GM21515 (cell line): ENCODE results near the gene OSBPL9.
"Not testable (repeated sequence)": the region's sequence is repeated elsewhere in the genome, so short reads cannot be mapped to it uniquely, and the experiment has no call there.

Experiments used
- ATAC-seq: cut with Tn5 transposase; IDR thresholded peaks from one replicate; pipeline ENCODE4 v1.9.1; 2021; ENCODE audit not compliant: unreplicated experiment

The OSBPL9 gene

DNA sequence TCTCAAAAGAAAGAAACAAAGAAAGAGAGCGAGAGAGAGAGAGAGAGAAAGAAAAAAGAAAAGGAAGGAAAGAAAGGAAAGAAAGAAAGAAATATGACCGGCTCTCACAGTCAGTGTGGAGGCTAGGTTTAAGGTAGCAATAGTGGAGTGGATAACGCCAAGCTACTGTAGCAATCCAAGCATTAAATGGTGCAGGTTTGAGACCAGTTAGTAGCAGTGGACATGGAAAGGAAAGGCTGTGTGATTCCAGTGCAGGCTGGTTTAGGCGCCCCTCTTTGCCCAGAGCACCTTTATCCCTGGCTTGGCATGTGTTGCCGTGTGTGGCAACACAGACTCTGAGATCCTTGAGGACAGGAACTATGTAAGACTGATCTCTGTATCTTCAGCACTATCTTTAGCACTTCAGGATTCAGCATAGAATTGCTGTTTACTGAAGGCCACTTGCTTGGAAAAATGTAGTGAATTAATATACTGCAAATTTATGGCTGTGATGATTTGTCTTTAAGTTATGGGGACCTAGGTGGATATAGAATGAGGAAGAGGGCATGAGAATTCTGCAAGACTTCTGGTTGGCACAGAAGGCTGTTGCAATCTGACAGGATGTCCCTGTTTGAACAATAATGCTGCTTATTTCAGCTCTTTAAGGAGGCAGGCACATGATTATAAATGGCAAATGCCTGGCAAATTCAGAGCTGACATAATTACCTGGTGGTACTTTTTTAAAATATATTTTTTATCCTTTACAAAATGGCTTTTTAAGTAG is 10.8 kb upstream of the OSBPL9 start:
- no peak for ATAC-seq

DNA sequence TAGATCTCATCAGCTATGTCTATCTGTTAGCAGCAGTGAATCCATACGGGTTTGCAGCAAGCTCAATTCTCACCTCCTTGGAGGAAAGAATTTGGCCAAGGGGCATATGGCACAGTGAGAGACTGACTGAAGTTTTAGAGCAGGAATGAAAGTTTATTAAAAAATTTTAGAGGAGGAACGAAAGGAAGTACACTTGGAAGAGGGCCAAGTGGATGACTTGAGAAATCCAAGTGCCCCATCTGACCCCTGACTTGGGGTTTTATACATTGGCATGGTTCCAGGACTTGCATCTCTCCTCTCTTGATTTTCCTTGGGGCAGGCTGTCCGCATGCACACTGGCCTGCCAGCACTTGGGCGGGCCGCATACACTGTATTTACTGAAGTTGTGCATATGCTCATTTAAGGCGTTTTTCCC is 9.2 kb upstream of the OSBPL9 start:
- ATAC-seq = no peak

DNA sequence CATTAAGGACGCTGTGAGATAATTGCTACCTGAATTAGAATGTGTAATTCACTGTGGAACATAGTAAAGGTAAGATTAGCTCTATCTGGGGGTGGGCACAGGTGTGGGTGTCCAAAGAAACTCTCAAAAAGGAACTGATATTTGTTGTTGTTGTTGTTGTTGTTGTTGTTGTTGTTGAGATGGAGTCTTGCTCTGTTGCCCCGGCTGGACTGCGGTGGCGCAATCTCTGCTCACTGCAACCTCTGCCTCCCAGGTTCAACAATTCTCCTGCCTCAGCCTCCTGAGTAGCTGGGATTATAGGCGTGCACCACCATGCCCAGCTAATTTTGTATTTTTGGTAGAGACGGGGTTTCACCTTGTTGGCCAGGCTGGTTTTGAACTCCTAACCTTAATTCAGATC is 6.8 kb upstream of the OSBPL9 start:
- not testable (repeated sequence) for ATAC-seq

DNA sequence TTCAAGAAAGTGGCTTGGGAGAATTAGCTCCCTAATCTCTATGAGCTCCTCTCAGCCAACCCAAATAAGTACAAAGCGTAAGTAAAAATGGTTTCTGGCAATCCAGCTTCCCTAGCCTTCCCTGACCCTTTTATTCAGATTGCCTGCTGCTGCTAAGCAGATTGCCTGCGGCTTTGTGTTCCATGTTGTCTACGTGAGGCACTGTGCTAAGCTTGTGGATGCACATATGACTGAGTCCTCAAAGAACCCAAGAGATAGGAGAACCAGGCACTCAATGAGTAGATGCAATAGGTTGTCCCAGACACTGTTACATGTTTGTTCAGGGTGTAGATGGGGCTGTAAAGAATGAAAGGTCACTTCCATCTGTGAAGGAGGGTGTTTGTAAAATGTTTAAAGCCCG is 6.3 kb upstream of the OSBPL9 start:
- no peak for ATAC-seq

DNA sequence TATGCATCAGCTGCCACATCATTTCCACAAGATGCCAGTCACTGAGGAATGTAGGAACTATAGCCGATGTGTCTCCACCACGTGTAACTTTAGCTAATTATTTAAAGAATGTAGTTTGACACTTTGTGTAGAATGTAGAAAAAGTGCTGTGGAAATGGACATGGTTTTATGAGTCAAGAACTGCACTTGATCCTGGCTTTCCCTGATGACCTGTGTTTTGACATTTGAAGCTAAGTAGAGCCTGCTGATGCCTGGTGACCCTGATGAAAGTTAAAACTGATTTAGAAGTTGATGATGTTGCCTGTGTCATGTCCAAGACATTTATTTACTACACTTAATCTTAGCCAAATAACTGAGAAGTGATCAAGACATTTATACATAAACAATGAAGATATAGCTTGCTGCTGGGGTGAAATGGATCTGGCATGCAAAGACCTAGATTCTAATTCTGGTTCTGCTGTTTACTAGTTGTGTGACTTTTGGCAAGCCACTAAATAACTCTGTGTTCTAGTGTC is 4.4 kb upstream of the OSBPL9 start:
- ATAC-seq = no peak

DNA sequence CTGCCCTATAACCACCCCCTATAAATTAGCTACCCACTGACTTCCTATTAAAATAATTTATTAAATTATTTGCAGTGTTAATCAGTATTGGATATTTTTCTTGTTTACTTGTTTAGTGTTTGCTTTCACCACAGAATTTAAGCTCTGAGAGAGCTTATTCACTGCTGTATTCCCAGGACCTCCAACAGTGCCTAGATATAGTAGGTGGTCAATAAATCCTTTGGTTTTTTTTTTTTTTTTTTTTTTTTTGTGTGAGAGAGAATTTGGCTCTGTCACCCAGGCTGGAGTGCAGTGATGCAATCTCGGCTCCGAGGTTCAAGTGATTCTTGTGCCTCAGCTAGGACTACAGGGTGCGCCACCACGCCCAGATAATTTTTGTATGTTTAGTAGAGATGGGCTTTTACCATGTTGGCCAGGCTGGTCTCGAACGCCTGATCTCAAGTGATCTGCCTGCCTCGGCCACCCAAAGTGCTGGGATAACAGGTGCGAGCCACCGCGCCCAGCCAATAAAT is 1.1 kb upstream of the OSBPL9 start:
- no peak for ATAC-seq

DNA sequence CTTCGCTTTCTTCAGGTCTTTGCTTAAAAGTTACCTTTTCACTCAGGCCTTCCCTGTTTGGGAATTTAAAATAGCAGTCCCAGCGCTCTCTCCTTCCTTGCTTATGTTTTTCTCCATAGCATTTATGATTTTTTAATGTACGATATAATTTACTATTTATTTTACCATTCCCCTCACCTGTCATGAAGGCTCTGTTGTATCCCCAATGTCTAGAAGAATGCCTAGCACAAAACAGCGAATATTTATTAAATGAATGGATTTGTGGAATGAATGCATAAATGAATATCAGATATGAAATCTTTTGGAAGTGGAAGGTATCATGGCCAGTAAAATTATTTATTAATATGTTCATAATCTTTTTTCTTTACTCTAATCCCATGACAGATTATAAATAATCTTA is 402 bp upstream of the OSBPL9 start:
- no peak for ATAC-seq

DNA sequence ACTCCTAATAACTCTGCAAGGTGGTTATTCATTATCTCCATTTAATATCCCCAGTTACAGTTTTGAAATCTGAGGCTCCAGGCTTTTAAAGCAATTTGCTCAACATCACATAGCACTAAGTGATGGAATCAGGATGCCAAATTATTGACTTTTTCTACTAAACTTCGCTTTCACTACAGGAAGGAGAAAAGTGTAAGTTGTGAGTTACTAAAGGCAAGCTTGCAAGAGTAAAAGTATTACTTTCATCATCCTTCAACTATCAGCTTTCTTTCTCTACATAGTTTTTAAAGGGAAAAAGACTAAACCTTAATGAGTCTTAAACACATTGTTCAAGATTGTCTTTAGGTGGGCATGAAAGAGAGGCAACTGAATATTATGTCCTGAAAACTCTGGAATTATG is 1.8 kb downstream of the OSBPL9 start:
- no peak for ATAC-seq

DNA sequence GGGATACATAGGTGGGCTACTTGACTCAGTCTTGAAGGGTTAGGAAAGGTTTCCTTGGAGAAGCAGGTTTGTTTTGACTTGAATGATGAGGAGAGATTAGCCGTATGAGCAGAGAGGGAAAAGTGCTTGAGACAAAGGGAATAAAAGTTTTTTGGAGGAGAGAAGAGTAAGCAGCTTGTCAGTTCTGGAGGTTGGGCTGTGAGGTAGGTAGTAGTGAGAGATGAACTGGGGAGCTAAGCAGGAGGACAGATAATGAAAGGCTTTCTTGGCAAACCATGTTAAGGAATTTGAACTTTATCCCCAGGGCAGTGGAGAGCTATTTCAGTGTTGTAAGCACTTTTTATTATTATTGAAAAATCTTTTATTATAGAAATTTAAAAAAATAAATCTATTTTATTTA is 3.6 kb downstream of the OSBPL9 start:
- no peak for ATAC-seq

DNA sequence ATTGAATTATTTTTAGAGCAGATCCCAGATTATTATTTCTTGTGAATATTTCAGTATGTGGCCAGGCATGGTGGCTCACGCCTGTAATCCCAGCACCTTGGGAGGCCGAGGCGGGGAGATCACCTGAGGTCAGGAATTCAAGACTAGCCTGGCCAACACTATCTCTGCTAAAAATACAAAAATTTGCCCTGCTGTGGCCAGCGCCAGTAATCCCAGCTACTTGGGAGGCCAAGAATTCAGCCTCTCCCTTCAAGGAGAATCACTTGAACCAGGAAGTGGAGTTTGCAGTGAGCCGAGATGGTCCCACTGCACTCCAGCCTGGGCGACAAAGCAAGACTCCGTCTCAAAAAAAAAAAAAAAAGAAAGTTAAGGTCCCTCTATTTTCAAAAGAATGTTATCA is 4.3 kb downstream of the OSBPL9 start:
- ATAC-seq = no peak

DNA sequence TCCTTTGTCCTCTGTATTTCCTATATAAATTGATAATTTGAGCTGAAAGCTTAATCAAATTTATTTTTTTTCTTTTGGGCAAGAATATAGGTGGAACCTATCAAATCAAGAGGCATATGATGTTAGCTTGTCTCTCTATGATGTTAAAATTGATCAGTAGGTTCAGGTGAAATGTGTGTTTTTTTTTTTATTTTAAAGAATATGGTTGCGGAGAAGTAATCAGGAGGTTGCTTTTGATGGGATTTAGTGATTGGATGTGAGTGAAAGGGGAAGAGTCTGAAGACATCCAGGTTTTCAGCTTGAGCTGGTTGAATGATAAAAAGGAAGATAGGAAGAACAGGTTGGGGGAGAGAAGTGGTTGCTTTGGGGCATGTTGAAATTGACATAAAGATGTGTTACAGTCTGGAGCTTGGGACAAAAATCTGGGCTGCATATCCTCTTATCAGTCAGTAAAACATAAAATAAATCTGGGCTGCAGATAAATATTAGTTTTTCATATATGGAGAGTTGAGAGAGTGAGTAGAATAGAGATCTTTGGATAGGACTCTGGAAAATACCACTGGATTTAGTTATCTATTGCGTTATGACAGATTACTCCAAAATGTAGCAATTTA is 5.1 kb downstream of the OSBPL9 start:
- ATAC-seq = no peak

DNA sequence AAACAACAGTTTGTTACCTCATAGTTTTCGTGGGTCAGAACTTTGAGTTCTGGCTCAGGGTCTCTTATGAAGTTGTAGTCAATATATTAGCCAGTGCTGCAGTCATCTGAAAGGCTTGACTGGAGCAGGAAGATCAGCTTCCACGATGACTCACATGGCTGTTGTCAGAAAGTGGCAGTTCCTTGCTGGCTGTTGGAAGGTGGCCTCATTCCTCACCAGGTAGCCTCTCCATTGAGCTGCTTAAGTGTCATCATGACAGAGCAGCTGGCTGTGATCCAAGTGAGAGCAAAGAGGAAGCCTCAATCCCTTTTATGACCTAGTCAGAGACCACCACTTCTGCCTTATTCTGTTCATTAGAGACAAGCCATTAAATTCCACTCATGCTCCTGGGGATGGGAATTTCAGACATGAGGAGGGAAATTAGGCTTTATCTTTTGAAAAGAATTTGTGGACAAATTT is 5.6 kb downstream of the OSBPL9 start:
- ATAC-seq = no peak

DNA sequence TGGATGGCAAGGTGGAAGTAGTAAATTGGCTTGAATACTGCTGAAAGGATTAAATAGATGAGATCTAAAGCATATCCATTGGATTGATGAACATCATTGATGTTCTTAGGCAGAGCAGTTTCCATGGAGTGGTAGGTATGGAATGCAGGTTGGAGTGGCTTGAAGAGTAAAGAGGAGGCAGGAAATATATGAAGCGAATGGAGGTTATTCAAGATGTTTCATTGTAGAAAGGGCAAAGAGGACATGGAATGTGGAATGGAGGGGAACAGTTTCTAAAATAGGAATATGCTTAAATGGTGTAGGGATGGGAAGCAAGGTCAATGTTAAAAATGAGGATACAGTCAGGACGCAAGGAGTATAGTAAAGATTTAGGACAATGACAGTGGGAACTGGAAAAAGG is 6.1 kb downstream of the OSBPL9 start:
- no peak for ATAC-seq

DNA sequence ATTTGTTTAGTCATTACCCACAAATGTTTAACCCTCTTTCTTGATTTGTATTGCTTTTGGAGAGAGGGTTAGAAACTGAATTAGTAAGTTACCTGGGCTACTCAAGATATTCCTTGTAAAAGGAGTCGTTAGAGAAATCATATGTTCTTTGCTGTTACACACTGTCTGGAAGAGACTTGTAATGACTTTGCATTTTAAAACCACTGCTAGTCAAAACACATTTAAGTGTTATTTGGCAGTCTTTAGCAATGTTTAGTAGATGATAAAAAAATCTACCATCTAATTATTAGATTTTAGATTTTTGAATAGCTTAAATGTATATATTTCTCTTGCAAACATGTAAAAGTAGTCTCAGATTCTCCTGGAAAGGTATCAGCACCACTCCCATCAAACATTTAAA is 6.6 kb downstream of the OSBPL9 start:
- no peak for ATAC-seq

DNA sequence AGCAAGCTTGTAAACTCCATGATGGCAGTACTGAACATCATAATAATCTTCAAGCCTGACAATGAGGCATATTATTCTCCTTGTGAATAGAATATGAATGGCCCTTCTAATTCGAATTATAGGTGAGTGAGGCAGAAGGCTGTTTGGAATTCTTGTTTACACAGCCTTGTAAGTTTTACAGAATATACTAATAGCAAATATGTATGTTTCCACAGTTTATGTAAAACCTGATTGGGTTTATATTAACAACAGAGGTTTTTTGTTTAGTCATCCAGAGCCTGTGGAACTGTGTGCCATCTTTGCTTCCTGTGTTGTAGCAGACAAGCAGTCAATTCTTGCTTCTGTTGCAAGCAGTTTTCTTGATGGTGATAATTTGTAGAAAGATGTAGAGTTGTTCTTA is 8.0 kb downstream of the OSBPL9 start:
- no peak for ATAC-seq

DNA sequence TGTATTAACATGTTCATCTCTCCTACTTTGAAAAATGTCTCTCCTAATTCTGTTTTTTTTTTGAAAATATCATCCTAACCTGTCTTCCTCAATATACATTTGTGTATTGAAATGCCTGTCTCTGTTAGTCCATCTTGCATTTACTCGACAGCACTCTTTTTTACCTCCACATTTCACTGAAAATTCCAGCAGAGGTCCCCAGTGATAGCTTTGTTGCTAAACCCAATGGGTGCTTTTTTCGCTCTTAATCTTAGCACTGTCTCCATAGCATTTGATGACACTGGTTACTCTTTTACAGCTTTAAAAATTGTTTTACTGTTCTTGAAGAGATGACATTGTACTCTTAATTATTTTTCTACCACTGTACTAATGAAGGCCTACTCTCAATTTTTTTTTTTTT is 10.8 kb downstream of the OSBPL9 start:
- ATAC-seq = no peak

DNA sequence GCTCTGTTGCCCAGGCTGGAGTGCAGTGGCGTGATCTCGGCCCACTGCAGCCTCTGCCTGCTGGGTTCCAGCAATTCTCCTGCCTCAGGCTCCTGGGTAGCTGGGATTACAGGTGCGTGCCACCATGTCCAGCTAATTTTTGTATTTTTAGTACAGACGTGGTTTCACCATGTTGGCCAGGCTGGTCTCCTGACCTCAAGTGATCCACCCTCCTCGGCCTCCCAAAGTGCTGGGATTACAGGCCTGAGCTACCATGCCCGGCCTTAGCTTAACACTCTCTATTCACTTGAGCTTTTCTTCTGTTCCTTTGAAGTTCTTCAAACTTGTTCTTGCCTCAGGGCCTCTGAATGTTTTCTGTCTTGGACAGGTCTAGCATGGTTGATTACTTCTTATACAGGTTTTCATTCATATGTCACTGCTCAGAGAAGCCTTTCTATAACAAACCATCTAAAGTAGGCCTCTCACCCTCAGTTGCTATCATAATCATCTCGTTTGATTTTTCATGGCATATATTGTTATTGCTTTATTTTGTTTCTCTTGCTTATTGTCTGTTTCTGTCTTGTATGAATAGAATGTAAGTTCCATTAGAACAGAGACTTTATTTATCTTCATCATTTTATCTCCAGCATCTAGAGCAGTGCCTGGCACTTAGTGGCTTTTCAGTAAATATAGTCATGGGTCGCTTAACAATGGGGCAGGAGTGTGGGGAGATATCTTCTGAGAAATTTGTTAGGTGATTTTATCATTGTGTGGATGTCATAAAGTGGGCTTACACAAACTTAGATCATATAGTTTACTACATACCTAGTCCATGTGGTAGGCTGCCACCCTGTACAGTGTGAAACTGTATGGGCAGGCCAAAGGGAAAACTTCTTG is 12.1 kb downstream of the OSBPL9 start:
- no peak for ATAC-seq

DNA sequence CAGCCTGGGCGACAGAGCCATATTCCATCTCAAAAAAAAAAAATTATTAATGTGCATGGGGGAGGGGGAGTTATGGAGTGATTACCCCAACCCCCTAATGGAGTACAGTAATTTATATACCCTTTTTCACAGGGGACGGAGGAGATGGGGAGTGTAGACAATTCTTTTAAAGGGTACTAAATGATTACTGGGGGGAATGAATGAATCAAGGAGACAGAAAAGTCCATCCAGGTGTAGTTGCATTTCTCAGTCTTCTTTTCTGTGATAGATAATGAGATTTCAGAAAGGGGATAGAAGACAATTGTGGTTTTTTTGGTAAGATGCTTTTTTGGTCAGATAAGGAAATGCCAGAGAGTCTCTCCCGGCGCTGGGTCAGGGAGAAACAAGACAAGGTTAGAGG is 13.0 kb downstream of the OSBPL9 start:
- ATAC-seq = no peak

DNA sequence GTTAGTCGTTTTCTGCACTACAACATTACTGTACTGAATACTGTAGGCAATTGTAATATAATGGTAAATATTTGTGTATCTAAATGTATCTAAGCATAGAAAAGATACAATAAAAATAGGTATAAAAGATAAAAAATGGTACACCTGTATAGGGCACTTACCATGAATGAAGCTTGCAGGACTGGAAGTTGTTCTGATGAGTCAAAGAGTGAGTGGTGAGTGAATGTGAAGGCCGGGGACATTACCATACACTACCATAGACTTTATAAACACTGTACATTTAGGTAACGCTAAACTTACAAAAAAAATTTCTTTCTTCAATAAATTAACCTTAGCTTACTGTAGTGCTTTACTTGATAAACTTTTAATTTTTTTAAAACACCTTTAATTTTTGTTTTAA is 13.5 kb downstream of the OSBPL9 start:
- no peak for ATAC-seq

DNA sequence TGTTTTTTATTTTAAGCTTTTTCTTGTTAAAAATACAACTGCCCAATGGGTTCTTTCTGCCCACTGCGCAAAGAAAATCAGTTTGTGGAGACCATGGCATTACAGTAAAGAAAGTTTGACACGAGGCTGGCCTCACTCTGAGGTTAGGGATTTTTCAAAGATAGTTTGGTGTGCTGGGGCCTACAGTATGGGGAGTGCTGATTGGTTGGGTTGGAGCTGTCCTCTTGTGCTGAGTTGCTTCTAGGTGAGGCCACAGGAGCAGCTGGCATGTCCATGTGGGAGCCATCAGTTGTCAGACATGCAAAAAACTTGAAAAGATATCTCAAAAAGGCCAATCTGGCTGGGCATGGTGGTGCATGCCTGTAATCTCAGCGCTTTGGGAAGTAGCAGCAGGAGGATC is 14.0 kb downstream of the OSBPL9 start:
- no peak for ATAC-seq

DNA sequence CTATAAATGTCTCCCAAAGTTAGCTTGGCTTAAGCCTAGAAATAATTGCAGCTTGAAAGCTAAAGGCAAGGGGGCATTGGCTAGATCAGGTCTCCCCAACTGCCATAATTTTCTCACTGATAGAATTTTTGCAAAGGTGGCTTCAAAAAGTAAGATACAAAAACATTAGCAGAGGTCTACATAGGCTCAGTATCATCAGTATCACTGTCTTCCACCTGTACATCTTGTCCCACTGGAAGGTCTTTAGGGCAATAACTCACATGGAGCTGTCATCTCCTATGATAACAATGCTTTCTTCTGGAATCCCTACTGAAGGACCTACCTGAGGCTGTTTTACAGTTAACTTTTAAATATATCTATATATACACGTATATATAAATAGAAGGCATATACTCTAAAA is 14.9 kb downstream of the OSBPL9 start:
- no peak for ATAC-seq
